Suprapubic skin (tissue), 4 donors: Measurements from ENCODE around the gene REV1. TPM values are rescaled to one million over a fixed set of nuclear protein-coding genes. Genes with fewer than 3 reads are reported as not detected.

Experiments
- DNase-seq, 2 donors: peaks; one replicate each; pipeline ENCODE4 v3.0.0-alpha.2; 2019; ENCODE audit warnings: low spot score in 2 of 2
- H3K27ac ChIP-seq: fragments of 200-600 bp; sonication (generic); one replicate; pipeline ENCODE4 v1.5.1; 2019
- H3K27me3 ChIP-seq: fragments of 200-600 bp; sonication (generic); one replicate; pipeline ENCODE4 v1.5.1; 2019
- H3K36me3 ChIP-seq: fragments of 200-600 bp; sonication (generic); one replicate; pipeline ENCODE4 v1.5.1; 2019
- H3K4me1 ChIP-seq: fragments of 200-600 bp; sonication (generic); one replicate; pipeline ENCODE4 v1.5.1; 2019
- H3K4me3 ChIP-seq: fragments of 200-600 bp; sonication (generic); one replicate; pipeline ENCODE4 v1.5.1; 2019; ENCODE audit warnings: mild to moderate bottlenecking
- H3K9me3 ChIP-seq: fragments of 200-600 bp; sonication (generic); one replicate; pipeline ENCODE4 v1.5.1; 2019
- CTCF ChIP-seq, 2 donors: fragments of 200-600 bp in 1 of 2; fragments of 450-650 bp in 1 of 2; sonication (generic) in 1 of 2; IDR thresholded peaks; one replicate each; pipeline ENCODE4 v1.5.1; 2016 to 2019; ENCODE audit warnings: antibody characterized with exemption in 2 of 2, mild to moderate bottlenecking in 1 of 2, moderate library complexity in 1 of 2
- EP300 ChIP-seq: sonication (generic); formaldehyde crosslinking; IDR thresholded peaks from one replicate; pipeline ENCODE4 v1.6.1; 2017; ENCODE audit warnings: antibody characterized with exemption
- POLR2A ChIP-seq, 2 donors: fragments of 450-650 bp; IDR thresholded peaks; one replicate each; pipeline ENCODE4 v1.6.1; 2017; ENCODE audit warnings: antibody characterized with exemption in 2 of 2, mild to moderate bottlenecking in 2 of 2, moderate library complexity in 2 of 2
- POLR2AphosphoS5 ChIP-seq, 3 donors: sonication (generic); formaldehyde crosslinking; IDR thresholded peaks; one replicate each; pipeline ENCODE4 v1.6.1; 2017; ENCODE audit warnings: antibody characterized with exemption in 3 of 3
- whole genome bisulfite sequencing: methylation state at CpG from one replicate; pipeline ENCODE4 v1.1.5; 2018; 5-methylcytosine and 5-hydroxymethylcytosine counted together
- total RNA-seq, 4 donors: library from RNA; depleted of rRNA; stranded (reverse); fragments of >200 nt; gene quantifications; one replicate each; pipeline ENCODE4 v1.1.0, GENCODE V29; 2016

The REV1 gene
- total RNA-seq, 4 donors from 2014 or later = 43.1 to 99.9 (median 53.5) TPM

- H3K4me3 ChIP-seq = no peak overlapping the region
- no peaks in the 10 kb centered on the region for H3K4me1 ChIP-seq
- H3K36me3 ChIP-seq = no peaks in the 10 kb centered on the region
- DNase-seq = no peak
- no peaks in the 10 kb centered on the region for H3K9me3 ChIP-seq
- no peak overlapping the region for H3K27ac ChIP-seq
- TF ChIP-seq POLR2A (IDR thresholded peaks at IDR 0.05) (no peak), POLR2AphosphoS5 (IDR thresholded peaks at IDR 0.05) (no peak), CTCF (IDR thresholded peaks at IDR 0.05) (no peak), EP300 (no peak)
- WGBS = 76% methylated on average over 1 of the region's 1 CpG
- no peaks in the 10 kb centered on the region for H3K27me3 ChIP-seq
Measured at GRCh38 chr2:99354070-99354469, 135.7 kb downstream of the REV1 start.

Other genes starting within 250 kb of the REV1 start
- 10 to 100 TPM in 1 of 4 donors, 1 to 10 TPM in 1, not detected in 2; 2.9 to 16.0 TPM for gene LYG2, start 234.4 kb downstream of the REV1 start, total RNA-seq
- 1 to 10 TPM in 3 of 4 donors, under 1 TPM in 1; 0.89 to 4.0 (median 1.4) TPM for gene LYG1, start 188.8 kb downstream of the REV1 start, total RNA-seq
- gene TXNDC9, start 153.7 kb downstream of the REV1 start, total RNA-seq = 10 to 100 TPM; 24.1 to 34.7 (median 26.9) TPM
- gene EIF5B, start 152.6 kb downstream of the REV1 start, total RNA-seq = 10 to 100 TPM; 31.5 to 55.2 (median 34.5) TPM